ENCODE measurements around the gene NFRKB. TPM values are rescaled to one million over a fixed set of nuclear protein-coding genes. Genes with fewer than 3 reads are reported as not detected.

The NFRKB gene
- total RNA-seq, 1 donor from 2014 or later, result 14.6 TPM

GRCh38 chr11:129932381-129933067, 37.1 kb upstream of the NFRKB start:
- Histone ChIP-seq H3K27ac (ENCODE audit: low read depth, low read length) (no peak overlapping the region), H3K9me3 (ENCODE audit: control insufficient read depth in 3 of 3, low read length in 3 of 3) (no peaks in the 10 kb centered on the region), H3K27me3 (ENCODE audit: control insufficient read depth in 3 of 3, insufficient read depth in 3 of 3, low read length in 3 of 3) (no peaks in the 10 kb centered on the region), H3K9ac (ENCODE audit: low read depth in 1 of 3, low read length in 3 of 3) (no peak overlapping the region), H3K4me3 (ENCODE audit: low read length in 3 of 3) (no peak overlapping the region), H3K36me3 (ENCODE audit: control insufficient read depth in 3 of 3, insufficient read depth in 3 of 3, low read length in 3 of 3) (peaks cover 15 to 26% (median 24%) of the 10 kb centered on the region in 3 donors), H3K4me1 (ENCODE audit: control insufficient read depth in 3 of 3, insufficient read depth in 3 of 3, low read length in 3 of 3) (no peaks in the 10 kb centered on the region)

- Histone ChIP-seq H3K4me3 (ENCODE audit: low read length in 3 of 3) (no peak overlapping the region), H3K36me3 (ENCODE audit: control insufficient read depth in 3 of 3, insufficient read depth in 3 of 3, low read length in 3 of 3) (peaks cover 15 to 26% (median 24%) of the 10 kb centered on the region in 3 donors), H3K4me1 (ENCODE audit: control insufficient read depth in 3 of 3, insufficient read depth in 3 of 3, low read length in 3 of 3) (no peaks in the 10 kb centered on the region), H3K27ac (ENCODE audit: low read depth, low read length) (no peak overlapping the region), H3K27me3 (ENCODE audit: control insufficient read depth in 3 of 3, insufficient read depth in 3 of 3, low read length in 3 of 3) (no peaks in the 10 kb centered on the region), H3K9ac (ENCODE audit: low read depth in 1 of 3, low read length in 3 of 3) (no peak overlapping the region), H3K9me3 (ENCODE audit: control insufficient read depth in 3 of 3, low read length in 3 of 3) (no peaks in the 10 kb centered on the region)
Measured at GRCh38 chr11:129930743-129931142, 35.4 kb upstream of the NFRKB start.

GRCh38 chr11:129930296-129930695, 34.9 kb upstream of the NFRKB start:
- no peak overlapping the region for H3K4me3 ChIP-seq (ENCODE audit: low read length in 3 of 3)
- H3K27ac ChIP-seq (ENCODE audit: low read depth, low read length), result no peak overlapping the region
- no peaks in the 10 kb centered on the region for H3K27me3 ChIP-seq (ENCODE audit: control insufficient read depth in 3 of 3, insufficient read depth in 3 of 3, low read length in 3 of 3)
- H3K9me3 ChIP-seq (ENCODE audit: control insufficient read depth in 3 of 3, low read length in 3 of 3), result no peaks in the 10 kb centered on the region
- no peaks in the 10 kb centered on the region for H3K4me1 ChIP-seq (ENCODE audit: control insufficient read depth in 3 of 3, insufficient read depth in 3 of 3, low read length in 3 of 3)
- H3K9ac ChIP-seq (ENCODE audit: low read depth in 1 of 3, low read length in 3 of 3), result no peak overlapping the region
- H3K36me3 ChIP-seq (ENCODE audit: control insufficient read depth in 3 of 3, insufficient read depth in 3 of 3, low read length in 3 of 3), result peaks cover 15 to 26% (median 24%) of the 10 kb centered on the region in 3 donors

GRCh38 chr11:129929721-129930120, 34.3 kb upstream of the NFRKB start:
- Histone ChIP-seq H3K4me1 (ENCODE audit: control insufficient read depth in 3 of 3, insufficient read depth in 3 of 3, low read length in 3 of 3) (no peaks in the 10 kb centered on the region), H3K36me3 (ENCODE audit: control insufficient read depth in 3 of 3, insufficient read depth in 3 of 3, low read length in 3 of 3) (peaks cover 13 to 29% (median 24%) of the 10 kb centered on the region in 3 donors), H3K27ac (ENCODE audit: low read depth, low read length) (no peak overlapping the region), H3K9me3 (ENCODE audit: control insufficient read depth in 3 of 3, low read length in 3 of 3) (no peaks in the 10 kb centered on the region), H3K27me3 (ENCODE audit: control insufficient read depth in 3 of 3, insufficient read depth in 3 of 3, low read length in 3 of 3) (no peaks in the 10 kb centered on the region), H3K9ac (ENCODE audit: low read depth in 1 of 3, low read length in 3 of 3) (no peak overlapping the region), H3K4me3 (ENCODE audit: low read length in 3 of 3) (no peak overlapping the region)

- H3K4me3 ChIP-seq (ENCODE audit: low read length in 3 of 3), result no peak overlapping the region
- no peaks in the 10 kb centered on the region for H3K9me3 ChIP-seq (ENCODE audit: control insufficient read depth in 3 of 3, low read length in 3 of 3)
- H3K27me3 ChIP-seq (ENCODE audit: control insufficient read depth in 3 of 3, insufficient read depth in 3 of 3, low read length in 3 of 3), result no peaks in the 10 kb centered on the region
- H3K36me3 ChIP-seq (ENCODE audit: control insufficient read depth in 3 of 3, insufficient read depth in 3 of 3, low read length in 3 of 3), result peaks cover 13 to 31% (median 25%) of the 10 kb centered on the region in 3 donors
- H3K9ac ChIP-seq (ENCODE audit: low read depth in 1 of 3, low read length in 3 of 3), result no peak overlapping the region
- no peaks in the 10 kb centered on the region for H3K4me1 ChIP-seq (ENCODE audit: control insufficient read depth in 3 of 3, insufficient read depth in 3 of 3, low read length in 3 of 3)
- no peak overlapping the region for H3K27ac ChIP-seq (ENCODE audit: low read depth, low read length)
Measured at GRCh38 chr11:129928923-129929692, 33.7 kb upstream of the NFRKB start.

GRCh38 chr11:129922674-129923073, 27.3 kb upstream of the NFRKB start:
- H3K27me3 ChIP-seq (ENCODE audit: control insufficient read depth in 3 of 3, insufficient read depth in 3 of 3, low read length in 3 of 3), result no peaks in the 10 kb centered on the region
- H3K9me3 ChIP-seq (ENCODE audit: control insufficient read depth in 3 of 3, low read length in 3 of 3), result no peaks in the 10 kb centered on the region
- peaks cover 5 to 26% (median 16%) of the 10 kb centered on the region in 3 donors for H3K36me3 ChIP-seq (ENCODE audit: control insufficient read depth in 3 of 3, insufficient read depth in 3 of 3, low read length in 3 of 3)
- no peak overlapping the region for H3K4me3 ChIP-seq (ENCODE audit: low read length in 3 of 3)
- H3K27ac ChIP-seq (ENCODE audit: low read depth, low read length), result no peak overlapping the region
- no peak overlapping the region for H3K9ac ChIP-seq (ENCODE audit: low read depth in 1 of 3, low read length in 3 of 3)
- H3K4me1 ChIP-seq (ENCODE audit: control insufficient read depth in 3 of 3, insufficient read depth in 3 of 3, low read length in 3 of 3), result no peaks in the 10 kb centered on the region

- Histone ChIP-seq H3K36me3 (ENCODE audit: control insufficient read depth in 3 of 3, insufficient read depth in 3 of 3, low read length in 3 of 3) (peaks cover 25 to 54% (median 41%) of the 10 kb centered on the region in 3 donors), H3K4me1 (ENCODE audit: control insufficient read depth in 3 of 3, insufficient read depth in 3 of 3, low read length in 3 of 3) (no peaks in the 10 kb centered on the region), H3K9me3 (ENCODE audit: control insufficient read depth in 3 of 3, low read length in 3 of 3) (no peaks in the 10 kb centered on the region), H3K27me3 (ENCODE audit: control insufficient read depth in 3 of 3, insufficient read depth in 3 of 3, low read length in 3 of 3) (no peaks in the 10 kb centered on the region), H3K4me3 (ENCODE audit: low read length in 3 of 3) (no peak overlapping the region), H3K9ac (ENCODE audit: low read depth in 1 of 3, low read length in 3 of 3) (no peak overlapping the region), H3K27ac (ENCODE audit: low read depth, low read length) (no peak overlapping the region)
Measured at GRCh38 chr11:129918361-129918760, 23.0 kb upstream of the NFRKB start.

- H3K27me3 ChIP-seq (ENCODE audit: control insufficient read depth in 3 of 3, insufficient read depth in 3 of 3, low read length in 3 of 3), result no peaks in the 10 kb centered on the region
- no peaks in the 10 kb centered on the region for H3K4me1 ChIP-seq (ENCODE audit: control insufficient read depth in 3 of 3, insufficient read depth in 3 of 3, low read length in 3 of 3)
- H3K36me3 ChIP-seq (ENCODE audit: control insufficient read depth in 3 of 3, insufficient read depth in 3 of 3, low read length in 3 of 3), result peaks cover 23 to 48% (median 37%) of the 10 kb centered on the region in 3 donors
- H3K4me3 ChIP-seq (ENCODE audit: low read length in 3 of 3), result no peak overlapping the region
- H3K9ac ChIP-seq (ENCODE audit: low read depth in 1 of 3, low read length in 3 of 3), result no peak overlapping the region
- H3K27ac ChIP-seq (ENCODE audit: low read depth, low read length), result no peak overlapping the region
- H3K9me3 ChIP-seq (ENCODE audit: control insufficient read depth in 3 of 3, low read length in 3 of 3), result no peaks in the 10 kb centered on the region
Measured at GRCh38 chr11:129917231-129917630, 21.9 kb upstream of the NFRKB start.

GRCh38 chr11:129911298-129911697, 15.9 kb upstream of the NFRKB start:
- Histone ChIP-seq H3K27me3 (ENCODE audit: control insufficient read depth in 3 of 3, insufficient read depth in 3 of 3, low read length in 3 of 3) (no peaks in the 10 kb centered on the region), H3K9ac (ENCODE audit: low read depth in 1 of 3, low read length in 3 of 3) (no peak overlapping the region), H3K9me3 (ENCODE audit: control insufficient read depth in 3 of 3, low read length in 3 of 3) (no peaks in the 10 kb centered on the region), H3K4me3 (ENCODE audit: low read length in 3 of 3) (no peak overlapping the region), H3K36me3 (ENCODE audit: control insufficient read depth in 3 of 3, insufficient read depth in 3 of 3, low read length in 3 of 3) (peaks cover 30 to 46% (median 45%) of the 10 kb centered on the region in 3 donors), H3K27ac (ENCODE audit: low read depth, low read length) (no peak overlapping the region), H3K4me1 (ENCODE audit: control insufficient read depth in 3 of 3, insufficient read depth in 3 of 3, low read length in 3 of 3) (no peaks in the 10 kb centered on the region)

GRCh38 chr11:129910360-129910759, 15.0 kb upstream of the NFRKB start:
- Histone ChIP-seq H3K27ac (ENCODE audit: low read depth, low read length) (no peak overlapping the region), H3K9ac (ENCODE audit: low read depth in 1 of 3, low read length in 3 of 3) (no peak overlapping the region), H3K4me3 (ENCODE audit: low read length in 3 of 3) (no peak overlapping the region), H3K4me1 (ENCODE audit: control insufficient read depth in 3 of 3, insufficient read depth in 3 of 3, low read length in 3 of 3) (no peaks in the 10 kb centered on the region), H3K9me3 (ENCODE audit: control insufficient read depth in 3 of 3, low read length in 3 of 3) (no peaks in the 10 kb centered on the region), H3K27me3 (ENCODE audit: control insufficient read depth in 3 of 3, insufficient read depth in 3 of 3, low read length in 3 of 3) (no peaks in the 10 kb centered on the region), H3K36me3 (ENCODE audit: control insufficient read depth in 3 of 3, insufficient read depth in 3 of 3, low read length in 3 of 3) (peaks cover 31 to 49% (median 47%) of the 10 kb centered on the region in 3 donors)
